Caco-2 (cell line): Measurements from ENCODE around the gene RAD51B. TPM values are rescaled to one million over a fixed set of nuclear protein-coding genes. Genes with fewer than 3 reads are reported as not detected.

Experiments
- BruUV-seq: library from RNA; stranded (reverse); fragments of 400-500 nt; replicated peaks from 2 replicates; lab custom pipeline; 2021; lab: Mats Ljungman, UMichigan
- CTCF ChIA-PET: fragments of 300-600 bp; sonication (Branson Sonifier 250); formaldehyde crosslinking; loops from one replicate; lab custom pipeline; 2022; ENCODE audit warnings: antibody characterized with exemption; lab: Charles Lee
- POLR2A ChIA-PET: fragments of 300-600 bp; sonication (Branson Sonifier 250); formaldehyde crosslinking; loops from one replicate; lab custom pipeline; 2022; ENCODE audit warnings: antibody characterized with exemption; lab: Charles Lee
- DNase-seq, 2 experiments: peaks; one replicate each; pipeline versions ENCODE4 v3.0.0 to v3.0.0-alpha.2; 2020 to 2022
- H3K27me3 ChIP-seq: replicated peaks from 2 replicates; pipeline ENCODE4 v1.6.0; 2011; ENCODE audit warnings: low read length; ENCODE audit not compliant: control insufficient read depth, insufficient read depth
- H3K36me3 ChIP-seq: 2 replicates; pipeline ENCODE4 v1.5.1; 2011; ENCODE audit warnings: low read length; ENCODE audit not compliant: control insufficient read depth, insufficient read depth
- H3K4me1 ChIP-seq: fragments of 250-450 bp; sonication (Bioruptor Pico); 2 replicates; pipeline ENCODE4 v1.5.1; 2020; ENCODE audit warnings: mild to moderate bottlenecking
- H3K4me3 ChIP-seq: 2 replicates; pipeline ENCODE4 v1.5.1; 2011; ENCODE audit warnings: low read depth, mild to moderate bottlenecking, control low read depth, low read length
- H3K9me3 ChIP-seq: fragments of 250-450 bp; sonication (Bioruptor Pico); 2 replicates; pipeline ENCODE4 v1.5.1; 2020; ENCODE audit warnings: mild to moderate bottlenecking, moderate library complexity
- H3K27ac Mint-ChIP-seq: one replicate; pipeline ENCODE4 v1.8.0; 2022; ENCODE audit warnings: mixed read lengths; ENCODE audit not compliant: unreplicated experiment
- H3K27me3 Mint-ChIP-seq: one replicate; pipeline ENCODE4 v1.8.0; 2022; ENCODE audit warnings: mixed read lengths; ENCODE audit not compliant: insufficient read depth, unreplicated experiment
- H3K36me3 Mint-ChIP-seq: one replicate; pipeline ENCODE4 v1.8.0; 2022; ENCODE audit warnings: mild to moderate bottlenecking, mixed read lengths; ENCODE audit not compliant: insufficient read depth, unreplicated experiment
- H3K4me1 Mint-ChIP-seq: one replicate; pipeline ENCODE4 v1.8.0; 2022; ENCODE audit warnings: low read depth, mixed read lengths; ENCODE audit not compliant: unreplicated experiment
- H3K4me3 Mint-ChIP-seq: one replicate; pipeline ENCODE4 v1.8.0; 2022; ENCODE audit warnings: mild to moderate bottlenecking, moderate library complexity, mixed read lengths; ENCODE audit not compliant: unreplicated experiment
- H3K9me3 Mint-ChIP-seq: one replicate; pipeline ENCODE4 v1.8.0; 2022; ENCODE audit warnings: mixed read lengths; ENCODE audit not compliant: unreplicated experiment
- intact Hi-C: fragments of 100-400 bp; cut with micrococcal nuclease; formaldehyde crosslinking; loops from one replicate; pipeline ENCODE4 v1.10.0; 2022; ENCODE audit not compliant: unreplicated experiment
- total RNA-seq: library from RNA; stranded (reverse); gene quantifications from 2 replicates; pipeline ENCODE4 v1.2.3, GENCODE V29; 2022
- TF ChIP-seq, protein P1 (sequence below), 2 experiments: fragments of 200-600 bp in 1 of 2; IDR thresholded peaks; 1 replicate in 1 of 2; 2 replicates in 1 of 2; pipeline versions ENCODE4 v1.5.1 to v1.8.0; 2011 to 2022; ENCODE audit warnings: antibody characterized with exemption in 1 of 2, control low read depth in 1 of 2, inconsistent platforms in 1 of 2, low read depth in 1 of 2, low read length in 1 of 2, mild to moderate bottlenecking in 1 of 2, moderate library complexity in 1 of 2; ENCODE audit not compliant: insufficient read depth in 1 of 2, severe bottlenecking in 1 of 2, unreplicated experiment in 1 of 2

The RAD51B gene
- total RNA-seq, 1 experiment from 2014 or later: 16.7 TPM

DNA sequence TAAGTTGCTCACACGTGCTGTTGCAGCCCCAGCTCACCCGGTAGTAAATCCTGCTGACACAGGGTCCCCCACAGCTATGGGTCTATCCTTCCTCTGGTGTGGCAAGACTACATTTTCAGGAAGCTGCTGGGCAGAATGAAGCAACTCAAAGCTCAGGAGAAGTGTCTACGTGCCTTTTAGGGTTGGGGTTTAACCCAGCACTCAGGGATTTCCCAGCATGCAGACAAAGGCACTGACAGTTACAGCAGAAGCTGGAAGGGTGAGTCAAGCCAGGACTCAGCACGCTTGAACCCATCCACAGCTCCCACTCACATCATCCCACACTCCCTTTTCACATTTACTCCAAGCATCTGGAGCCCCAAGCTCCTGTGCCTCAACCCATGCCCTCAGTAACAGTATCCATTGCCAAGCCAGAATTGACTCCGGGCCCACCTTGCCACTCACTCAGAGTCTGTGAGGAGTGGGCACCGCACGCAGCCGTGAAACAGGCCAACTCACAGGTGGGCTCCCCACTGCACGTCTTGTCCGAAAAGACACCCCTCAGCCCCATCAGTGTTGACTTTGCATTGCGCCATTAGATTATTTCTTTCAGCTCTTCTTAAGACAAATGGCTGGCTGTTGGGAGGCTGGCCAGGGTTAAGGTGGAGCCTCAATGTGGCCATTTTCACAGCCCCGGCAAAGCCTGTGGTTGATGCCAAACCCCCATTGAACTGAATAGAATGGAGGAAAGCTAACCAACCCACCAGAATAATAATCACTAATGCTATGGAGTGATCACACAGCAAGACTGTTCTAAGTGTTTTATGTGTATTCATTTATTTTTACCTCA is 913.7 kb downstream of the RAD51B start:
- H3K36me3 Mint-ChIP-seq: no peaks in the 10 kb centered on the region
- intact Hi-C loops: no loop called here
- no peak overlapping the region for H3K4me3 Mint-ChIP-seq
- Histone ChIP-seq H3K36me3 (no peaks in the 10 kb centered on the region), H3K27me3 (no peaks in the 10 kb centered on the region), H3K4me3 (no peak overlapping the region), H3K4me1 (peaks cover 40% of the 10 kb centered on the region), H3K9me3 (no peaks in the 10 kb centered on the region)
- peaks cover 1% of the 10 kb centered on the region for H3K9me3 Mint-ChIP-seq
- TF ChIP-seq, protein P1, sequence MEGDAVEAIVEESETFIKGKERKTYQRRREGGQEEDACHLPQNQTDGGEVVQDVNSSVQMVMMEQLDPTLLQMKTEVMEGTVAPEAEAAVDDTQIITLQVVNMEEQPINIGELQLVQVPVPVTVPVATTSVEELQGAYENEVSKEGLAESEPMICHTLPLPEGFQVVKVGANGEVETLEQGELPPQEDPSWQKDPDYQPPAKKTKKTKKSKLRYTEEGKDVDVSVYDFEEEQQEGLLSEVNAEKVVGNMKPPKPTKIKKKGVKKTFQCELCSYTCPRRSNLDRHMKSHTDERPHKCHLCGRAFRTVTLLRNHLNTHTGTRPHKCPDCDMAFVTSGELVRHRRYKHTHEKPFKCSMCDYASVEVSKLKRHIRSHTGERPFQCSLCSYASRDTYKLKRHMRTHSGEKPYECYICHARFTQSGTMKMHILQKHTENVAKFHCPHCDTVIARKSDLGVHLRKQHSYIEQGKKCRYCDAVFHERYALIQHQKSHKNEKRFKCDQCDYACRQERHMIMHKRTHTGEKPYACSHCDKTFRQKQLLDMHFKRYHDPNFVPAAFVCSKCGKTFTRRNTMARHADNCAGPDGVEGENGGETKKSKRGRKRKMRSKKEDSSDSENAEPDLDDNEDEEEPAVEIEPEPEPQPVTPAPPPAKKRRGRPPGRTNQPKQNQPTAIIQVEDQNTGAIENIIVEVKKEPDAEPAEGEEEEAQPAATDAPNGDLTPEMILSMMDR (IDR thresholded peaks at IDR 0.05; ENCODE audit: insufficient read depth in 1 of 2, low read depth in 1 of 2, low read length in 1 of 2, severe bottlenecking in 1 of 2, unreplicated experiment in 1 of 2): no peak
- H3K27me3 Mint-ChIP-seq: no peaks in the 10 kb centered on the region
- POLR2A ChIA-PET: interaction anchor here (0.5 kb wide), 1 partner anchor 32 kb away, joined by 4 read pairs; no protein-coding TSS in a partner anchor
- no peak for DNase-seq
- BruUV-seq: no TSS peak
- CTCF ChIA-PET: no interaction called here
- no peak overlapping the region for H3K27ac Mint-ChIP-seq
- H3K4me1 Mint-ChIP-seq: peaks cover 40% of the 10 kb centered on the region

DNA sequence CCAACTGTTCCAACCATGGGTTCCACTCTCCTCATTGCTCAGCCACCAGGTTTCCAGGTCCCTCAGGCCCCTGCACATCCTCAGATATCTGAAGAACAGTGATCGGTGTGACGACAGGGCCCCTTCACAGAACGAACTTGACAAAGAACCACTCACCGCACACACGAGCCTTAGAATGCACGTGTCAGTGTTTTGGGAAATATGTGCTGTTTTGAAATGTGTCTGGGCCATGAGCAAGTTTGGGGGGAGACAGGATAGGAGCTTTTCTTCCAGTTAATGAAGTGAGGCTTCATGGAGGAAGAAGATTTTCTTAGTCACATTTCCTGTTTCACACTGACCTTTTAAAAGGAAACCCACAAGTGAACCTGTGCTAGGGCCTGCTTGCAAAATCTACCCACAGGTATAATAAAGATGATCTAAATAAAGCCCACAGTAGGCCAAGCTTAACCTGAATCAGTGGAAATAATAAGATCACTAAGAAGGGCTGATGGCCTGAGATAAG is 914.7 kb downstream of the RAD51B start:
- H3K9me3 Mint-ChIP-seq: no peaks in the 10 kb centered on the region
- DNase-seq: no peak
- intact Hi-C loops: no loop called here
- ChIA-PET CTCF (no interaction called here), POLR2A (no interaction called here)
- H3K27ac Mint-ChIP-seq: no peak overlapping the region
- no peaks in the 10 kb centered on the region for H3K36me3 Mint-ChIP-seq
- TF ChIP-seq, protein P1 (IDR thresholded peaks at IDR 0.05; ENCODE audit: insufficient read depth in 1 of 2, low read depth in 1 of 2, low read length in 1 of 2, severe bottlenecking in 1 of 2, unreplicated experiment in 1 of 2): no peak
- H3K27me3 Mint-ChIP-seq: no peaks in the 10 kb centered on the region
- H3K4me3 ChIP-seq: no peak overlapping the region
- peaks cover 36% of the 10 kb centered on the region for H3K4me1 Mint-ChIP-seq
- no peaks in the 10 kb centered on the region for H3K36me3 ChIP-seq
- H3K4me1 ChIP-seq: peaks cover 36% of the 10 kb centered on the region
- no peak overlapping the region for H3K4me3 Mint-ChIP-seq
- no peaks in the 10 kb centered on the region for H3K27me3 ChIP-seq
- H3K9me3 ChIP-seq: no peaks in the 10 kb centered on the region
- no TSS peak for BruUV-seq

DNA sequence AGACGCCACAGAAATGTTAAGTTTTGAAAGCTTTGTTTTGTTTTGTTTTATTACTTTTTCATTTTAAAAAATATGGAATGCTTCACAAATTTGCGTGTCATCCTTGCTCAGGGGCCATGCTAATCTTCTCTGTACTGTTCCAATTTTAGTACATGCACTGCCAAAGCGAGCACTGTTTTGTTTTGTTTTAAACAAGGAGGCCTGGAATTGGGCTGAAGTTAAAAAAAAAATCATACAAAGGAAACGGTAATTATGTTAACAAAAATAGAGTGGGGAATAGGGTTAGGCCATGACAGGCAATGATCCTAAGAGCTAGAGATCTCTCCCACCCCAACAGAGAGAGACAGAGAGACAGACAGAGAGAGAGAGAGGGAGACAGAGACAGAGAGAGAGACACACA is 916.3 kb downstream of the RAD51B start:
- ChIA-PET POLR2A (interaction anchor here (0.5 kb wide), 1 partner anchor 57 kb away, joined by 4 read pairs; the partner anchor contains the start of gene ZFP36L1), CTCF (no interaction called here)
- intact Hi-C loops: no loop called here
- Histone ChIP-seq H3K4me3 (no peak overlapping the region), H3K36me3 (no peaks in the 10 kb centered on the region), H3K4me1 (peaks cover 27% of the 10 kb centered on the region), H3K27me3 (no peaks in the 10 kb centered on the region), H3K9me3 (peaks cover 3% of the 10 kb centered on the region; the same call in 1 of the 2 replicates)
- H3K27ac Mint-ChIP-seq: peak overlapping the region; percentile 85
- TF ChIP-seq, protein P1 (IDR thresholded peaks at IDR 0.05; ENCODE audit: insufficient read depth in 1 of 2, low read depth in 1 of 2, low read length in 1 of 2, severe bottlenecking in 1 of 2, unreplicated experiment in 1 of 2): no peak
- BruUV-seq: no TSS peak
- no peaks in the 10 kb centered on the region for H3K9me3 Mint-ChIP-seq
- H3K36me3 Mint-ChIP-seq: no peaks in the 10 kb centered on the region
- peak overlapping the region; percentile 46 for H3K4me3 Mint-ChIP-seq
- DNase-seq: no peak
- H3K27me3 Mint-ChIP-seq: no peaks in the 10 kb centered on the region
- H3K4me1 Mint-ChIP-seq: peaks cover 27% of the 10 kb centered on the region
